ENCODE measurements around the gene CWC25.
"Not testable (repeated sequence)": the region's sequence is repeated elsewhere in the genome, so short reads cannot be mapped to it uniquely, and the experiment has no call there.

The CWC25 gene

GRCh38 chr17:38852771-38853291 is 27.7 kb upstream of the CWC25 start:
- no peak for DNase-seq

GRCh38 chr17:38851434-38851833 is 26.3 kb upstream of the CWC25 start:
- no peak for DNase-seq

- DNase-seq, result no peak
Measured at GRCh38 chr17:38850374-38850773, 25.3 kb upstream of the CWC25 start.

GRCh38 chr17:38848939-38849605 is 24.0 kb upstream of the CWC25 start:
- DNase-seq, result no peak

GRCh38 chr17:38848557-38848891 is 23.4 kb upstream of the CWC25 start:
- no peak for DNase-seq

- DNase-seq, result peak; percentile 9
Measured at GRCh38 chr17:38844261-38844757, 19.2 kb upstream of the CWC25 start.

- DNase-seq, result no peak
Measured at GRCh38 chr17:38825762-38826247, 684 bp upstream of the CWC25 start.

- DNase-seq, result no peak
Measured at GRCh38 chr17:38815576-38816193, 9.4 kb downstream of the CWC25 start.

GRCh38 chr17:38809828-38810227 is 15.3 kb downstream of the CWC25 start:
- DNase-seq, result no peak

- DNase-seq, result no peak
Measured at GRCh38 chr17:38800237-38800760, 24.8 kb downstream of the CWC25 start.

GRCh38 chr17:38799501-38800236 is 25.5 kb downstream of the CWC25 start, which contains the start of gene PIP4K2B:
Gene PIP4K2B, minus strand, starts transcription at chr17:38799556. Its CDS starts 132 bp downstream, at chr17:38799424.
- DNase-seq, result peak; percentile 96

GRCh38 chr17:38798614-38799500 is 26.3 kb downstream of the CWC25 start:
- no peak for DNase-seq

GRCh38 chr17:38797828-38798227 is 27.3 kb downstream of the CWC25 start:
- no peak for DNase-seq

GRCh38 chr17:38797158-38797490 is 28.0 kb downstream of the CWC25 start:
- no peak for DNase-seq

GRCh38 chr17:38796451-38797157 is 28.5 kb downstream of the CWC25 start:
- no peak for DNase-seq

- no peak for DNase-seq
Measured at GRCh38 chr17:38794221-38794620, 30.9 kb downstream of the CWC25 start.

- DNase-seq, result no peak
Measured at GRCh38 chr17:38791162-38791561, 34.0 kb downstream of the CWC25 start.

- not testable (repeated sequence) for DNase-seq
Measured at GRCh38 chr17:38790148-38790707, 34.9 kb downstream of the CWC25 start.

GRCh38 chr17:38789185-38789584 is 35.9 kb downstream of the CWC25 start:
- DNase-seq, result no peak

GRCh38 chr17:38787999-38788398 is 37.1 kb downstream of the CWC25 start:
- not testable (repeated sequence) for DNase-seq

- DNase-seq, result no peak
Measured at GRCh38 chr17:38786372-38786771, 38.7 kb downstream of the CWC25 start.
